CD4-positive, alpha-beta T cell treated with Interleukin-10 for 1 hour (primary cell): ENCODE data around the gene PER1.
"Not testable (repeated sequence)": the region's sequence is repeated elsewhere in the genome, so short reads cannot be mapped to it uniquely, and the experiment has no call there.

Experiments
- DNase-seq: peaks from one replicate; pipeline ENCODE4 v3.0.0-alpha.2; 2020

Gene PER1

GRCh38 chr17:8152112-8152775, at the start of gene PER1:
TSS of gene PER1 (minus strand) at chr17:8152404. CDS start at chr17:8150706, 1,698 bp downstream.
- DNase-seq = peak; percentile 94

GRCh38 chr17:8192070-8192815, 40.0 kb upstream of the PER1 start:
- DNase-seq = peak; percentile 83

- no peak for DNase-seq
Measured at GRCh38 chr17:8190506-8190905, 38.3 kb upstream of the PER1 start.

- DNase-seq = peak; percentile 98
Measured at GRCh38 chr17:8189711-8190477, 37.7 kb upstream of the PER1 start, which contains the start of gene BORCS6. TSS of gene BORCS6 (minus strand) at chr17:8190180. CDS start at chr17:8190140, 40 bp downstream.

- peak; percentile 36 for DNase-seq
Measured at GRCh38 chr17:8189041-8189710, 37.0 kb upstream of the PER1 start.

- DNase-seq = no peak
Measured at GRCh38 chr17:8188263-8188839, 36.1 kb upstream of the PER1 start.

GRCh38 chr17:8187517-8188262, 35.5 kb upstream of the PER1 start:
- peak; percentile 93 for DNase-seq

GRCh38 chr17:8186787-8187516, 34.7 kb upstream of the PER1 start:
- DNase-seq = peak; percentile 93

- no peak for DNase-seq
Measured at GRCh38 chr17:8186446-8186786, 34.2 kb upstream of the PER1 start.

- DNase-seq = peak; percentile 93
Measured at GRCh38 chr17:8185582-8186445, 33.6 kb upstream of the PER1 start.

GRCh38 chr17:8176998-8177731, 25.0 kb upstream of the PER1 start:
- no peak for DNase-seq

- peak; percentile 91 for DNase-seq
Measured at GRCh38 chr17:8176197-8176940, 24.2 kb upstream of the PER1 start, which contains the start of gene TMEM107. TSS of gene TMEM107 (minus strand) at chr17:8176380. CDS start at chr17:8176286, 94 bp downstream.

GRCh38 chr17:8175795-8176196, 23.6 kb upstream of the PER1 start:
- no peak for DNase-seq

- no peak for DNase-seq
Measured at GRCh38 chr17:8173871-8174322, 21.7 kb upstream of the PER1 start.

- peak; percentile 92 for DNase-seq
Measured at GRCh38 chr17:8173056-8173870, 21.1 kb upstream of the PER1 start.

GRCh38 chr17:8170186-8170585, 18.0 kb upstream of the PER1 start:
- DNase-seq = not testable (repeated sequence)

GRCh38 chr17:8167526-8167925, 15.3 kb upstream of the PER1 start:
- DNase-seq = no peak

- DNase-seq = no peak
Measured at GRCh38 chr17:8166731-8167130, 14.5 kb upstream of the PER1 start.
